ENCODE results near the gene ST6GALNAC6.

DNA sequence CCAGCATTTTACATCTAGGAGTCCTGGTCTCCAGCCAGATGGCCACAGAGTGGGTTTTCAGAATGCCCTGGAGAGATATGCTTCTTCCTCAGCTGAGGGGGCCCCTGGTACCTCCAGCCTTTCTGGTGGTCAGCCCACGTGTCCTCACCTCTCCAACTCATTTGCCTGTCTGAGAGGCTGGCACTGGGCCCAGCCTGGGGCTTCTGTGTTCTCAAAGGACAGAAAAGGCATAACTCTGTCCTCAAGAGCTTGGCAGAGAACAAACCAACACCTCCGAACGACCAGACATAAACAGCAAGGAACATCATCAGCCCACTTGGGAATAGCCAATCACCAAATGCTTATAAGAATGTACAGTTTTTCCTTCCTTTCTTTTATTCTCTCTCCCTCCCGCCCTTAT, 62.1 kb downstream of the ST6GALNAC6 start:
- TF ChIP-seq, protein P1, sequence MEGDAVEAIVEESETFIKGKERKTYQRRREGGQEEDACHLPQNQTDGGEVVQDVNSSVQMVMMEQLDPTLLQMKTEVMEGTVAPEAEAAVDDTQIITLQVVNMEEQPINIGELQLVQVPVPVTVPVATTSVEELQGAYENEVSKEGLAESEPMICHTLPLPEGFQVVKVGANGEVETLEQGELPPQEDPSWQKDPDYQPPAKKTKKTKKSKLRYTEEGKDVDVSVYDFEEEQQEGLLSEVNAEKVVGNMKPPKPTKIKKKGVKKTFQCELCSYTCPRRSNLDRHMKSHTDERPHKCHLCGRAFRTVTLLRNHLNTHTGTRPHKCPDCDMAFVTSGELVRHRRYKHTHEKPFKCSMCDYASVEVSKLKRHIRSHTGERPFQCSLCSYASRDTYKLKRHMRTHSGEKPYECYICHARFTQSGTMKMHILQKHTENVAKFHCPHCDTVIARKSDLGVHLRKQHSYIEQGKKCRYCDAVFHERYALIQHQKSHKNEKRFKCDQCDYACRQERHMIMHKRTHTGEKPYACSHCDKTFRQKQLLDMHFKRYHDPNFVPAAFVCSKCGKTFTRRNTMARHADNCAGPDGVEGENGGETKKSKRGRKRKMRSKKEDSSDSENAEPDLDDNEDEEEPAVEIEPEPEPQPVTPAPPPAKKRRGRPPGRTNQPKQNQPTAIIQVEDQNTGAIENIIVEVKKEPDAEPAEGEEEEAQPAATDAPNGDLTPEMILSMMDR (IDR thresholded peaks at IDR 0.05): no peak
- TF ChIP-seq ZFX (IDR thresholded peaks at IDR 0.05; ENCODE audit: borderline replicate concordance): no peak

Measured in 22Rv1 (cell line).